ENCODE data around the gene ABCB11. TPM values are rescaled to one million over a fixed set of nuclear protein-coding genes. Genes with fewer than 3 reads are reported as not detected.

Gene ABCB11
- total and polyA plus RNA-seq, 7 donors = under 0.01 to 0.93 (median 0.55) TPM; not detected in 2

DNA sequence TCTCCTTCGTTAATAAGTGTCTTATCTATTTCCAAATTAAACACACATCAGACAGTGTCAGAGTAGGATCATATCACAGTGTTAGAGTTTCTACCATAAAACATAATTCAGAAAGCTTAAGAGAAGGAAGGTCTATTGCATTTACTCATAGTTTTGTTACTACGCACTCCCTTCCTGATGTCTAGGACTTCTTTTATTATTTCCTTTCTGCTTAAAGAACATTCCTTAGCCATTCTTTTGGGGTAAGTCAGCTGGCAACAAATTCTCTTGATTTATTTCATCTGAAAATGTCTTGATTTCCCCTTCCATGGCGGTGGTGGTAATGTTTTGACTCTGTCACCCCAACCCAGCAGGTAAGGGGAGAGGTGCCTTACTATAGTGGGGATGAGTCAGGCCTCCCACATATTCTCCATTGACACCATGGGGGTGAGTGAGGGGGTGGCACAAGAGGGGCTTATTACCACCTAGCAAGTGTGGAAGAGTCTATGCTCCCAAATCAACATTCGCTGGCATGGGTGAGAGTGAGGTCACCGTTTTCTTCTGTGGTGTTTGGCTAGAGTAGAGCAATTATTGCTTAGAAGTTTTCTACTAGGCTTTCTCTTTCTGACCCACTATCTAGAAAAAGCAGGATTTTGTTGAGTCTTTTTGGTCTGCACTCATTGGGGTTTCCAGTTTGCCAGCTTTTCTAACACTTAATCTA, 29.9 kb downstream of the ABCB11 start:
- Histone ChIP-seq H3K27ac (no peak overlapping the region), H3K4me1 (peaks cover 0 to 20% (median 16%) of the 10 kb centered on the region in 4 donors), H3K36me3 (no peaks in the 10 kb centered on the region), H3K27me3 (no peaks in the 10 kb centered on the region), H3K4me3 (no peak overlapping the region), H3K9me3 (no peaks in the 10 kb centered on the region)
- DNase-seq = no peak
- intact Hi-C loops (cut with DNase I) = no loop called here
- 93 to 96% methylated on average over 5 of the region's 5 CpGs for WGBS, 2 donors
- no peak for TF ChIP-seq EP300 (IDR thresholded peaks at IDR 0.05)
- TF ChIP-seq POLR2AphosphoS5 (IDR thresholded peaks at IDR 0.05) = no peak
- TF ChIP-seq, protein P1, sequence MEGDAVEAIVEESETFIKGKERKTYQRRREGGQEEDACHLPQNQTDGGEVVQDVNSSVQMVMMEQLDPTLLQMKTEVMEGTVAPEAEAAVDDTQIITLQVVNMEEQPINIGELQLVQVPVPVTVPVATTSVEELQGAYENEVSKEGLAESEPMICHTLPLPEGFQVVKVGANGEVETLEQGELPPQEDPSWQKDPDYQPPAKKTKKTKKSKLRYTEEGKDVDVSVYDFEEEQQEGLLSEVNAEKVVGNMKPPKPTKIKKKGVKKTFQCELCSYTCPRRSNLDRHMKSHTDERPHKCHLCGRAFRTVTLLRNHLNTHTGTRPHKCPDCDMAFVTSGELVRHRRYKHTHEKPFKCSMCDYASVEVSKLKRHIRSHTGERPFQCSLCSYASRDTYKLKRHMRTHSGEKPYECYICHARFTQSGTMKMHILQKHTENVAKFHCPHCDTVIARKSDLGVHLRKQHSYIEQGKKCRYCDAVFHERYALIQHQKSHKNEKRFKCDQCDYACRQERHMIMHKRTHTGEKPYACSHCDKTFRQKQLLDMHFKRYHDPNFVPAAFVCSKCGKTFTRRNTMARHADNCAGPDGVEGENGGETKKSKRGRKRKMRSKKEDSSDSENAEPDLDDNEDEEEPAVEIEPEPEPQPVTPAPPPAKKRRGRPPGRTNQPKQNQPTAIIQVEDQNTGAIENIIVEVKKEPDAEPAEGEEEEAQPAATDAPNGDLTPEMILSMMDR (IDR thresholded peaks at IDR 0.05) = no peak
- no peak for TF ChIP-seq POLR2A (IDR thresholded peaks at IDR 0.05)

DNA sequence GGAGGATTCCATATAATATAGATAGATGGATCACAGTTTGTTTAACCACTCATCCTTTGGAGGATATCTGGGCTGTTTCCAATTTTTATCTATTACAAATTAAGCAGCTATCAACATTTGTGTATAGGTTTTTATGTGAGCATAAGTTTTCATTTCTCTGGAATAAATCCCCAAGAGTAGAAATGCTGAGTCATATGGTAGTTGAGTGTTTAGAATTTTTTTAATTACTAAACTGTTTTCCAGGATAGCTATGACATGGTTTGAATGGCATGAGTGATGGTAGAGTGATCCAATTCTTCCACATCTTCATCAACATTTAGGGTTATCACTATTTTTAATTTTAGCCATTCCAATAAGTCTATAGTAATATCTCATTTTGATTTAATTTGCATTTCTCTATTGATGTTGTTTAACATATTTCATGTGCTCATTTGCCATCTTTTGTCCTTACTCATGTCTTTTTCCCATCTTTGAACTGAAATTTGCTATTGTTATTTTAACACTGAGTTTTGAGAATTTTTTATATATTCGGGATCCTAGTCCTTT, 31.4 kb downstream of the ABCB11 start:
- H3K27me3 ChIP-seq = no peaks in the 10 kb centered on the region
- intact Hi-C loops (cut with DNase I) = no loop called here
- no peak for DNase-seq
- no peak overlapping the region for H3K4me3 ChIP-seq
- TF ChIP-seq, protein P1 (IDR thresholded peaks at IDR 0.05) = no peak
- TF ChIP-seq POLR2A (IDR thresholded peaks at IDR 0.05) (no peak), POLR2AphosphoS5 (IDR thresholded peaks at IDR 0.05) (no peak), EP300 (IDR thresholded peaks at IDR 0.05) (no peak)
- peaks cover 0 to 20% (median 16%) of the 10 kb centered on the region in 4 donors for H3K4me1 ChIP-seq
- no peak overlapping the region for H3K27ac ChIP-seq
- WGBS, 2 donors = 97 to 98% methylated on average over 1 of the region's 1 CpG
- H3K36me3 ChIP-seq = no peaks in the 10 kb centered on the region
- no peaks in the 10 kb centered on the region for H3K9me3 ChIP-seq

- H3K9me3 ChIP-seq = no peaks in the 10 kb centered on the region
- WGBS, 2 donors = 35 to 65% methylated on average over 4 of the region's 4 CpGs
- intact Hi-C loops (cut with DNase I) = no loop called here
- TF ChIP-seq, protein P1 (IDR thresholded peaks at IDR 0.05) = no peak
- TF ChIP-seq EP300 (IDR thresholded peaks at IDR 0.05) (no peak), POLR2A (IDR thresholded peaks at IDR 0.05) (no peak), POLR2AphosphoS5 (IDR thresholded peaks at IDR 0.05) (no peak)
- peaks cover 0 to 20% (median 16%) of the 10 kb centered on the region in 4 donors for H3K4me1 ChIP-seq
- H3K4me3 ChIP-seq = no peak overlapping the region
- DNase-seq = no peak
- H3K27me3 ChIP-seq = no peaks in the 10 kb centered on the region
- no peak overlapping the region for H3K27ac ChIP-seq
- no peaks in the 10 kb centered on the region for H3K36me3 ChIP-seq
These were observed 32.4 kb downstream of the ABCB11 start for GRCh38 chr2:168998609-168999211.

- Histone ChIP-seq H3K36me3 (no peaks in the 10 kb centered on the region), H3K4me1 (peaks cover 0 to 20% (median 16%) of the 10 kb centered on the region in 4 donors), H3K4me3 (no peak overlapping the region), H3K27me3 (no peaks in the 10 kb centered on the region), H3K27ac (no peak overlapping the region), H3K9me3 (no peaks in the 10 kb centered on the region)
- no peak for DNase-seq
- WGBS, 2 donors = 86 to 88% methylated on average over 1 of the region's 1 CpG
- TF ChIP-seq EP300 (IDR thresholded peaks at IDR 0.05) (no peak), POLR2A (IDR thresholded peaks at IDR 0.05) (no peak), POLR2AphosphoS5 (IDR thresholded peaks at IDR 0.05) (no peak)
- TF ChIP-seq, protein P1 (IDR thresholded peaks at IDR 0.05) = no peak
- intact Hi-C loops (cut with DNase I) = no loop called here
These were observed 33.3 kb downstream of the ABCB11 start for GRCh38 chr2:168997794-168998193.

All from sigmoid colon (tissue), 7 donors.